Measurements from ENCODE around the gene ESRP2.

- TF ChIP-seq POLR2A (IDR thresholded peaks at IDR 0.05) (no peak), CTCF (IDR thresholded peaks at IDR 0.05) (no peak), POLR2AphosphoS5 (IDR thresholded peaks at IDR 0.05) (peak; percentile 83), EP300 (IDR thresholded peaks at IDR 0.05) (no peak)
These were observed 22.2 kb upstream of the ESRP2 start for GRCh38 chr16:68257906-68258800.
